Measurements from ENCODE around the gene SERPINB7. TPM values are rescaled to one million over a fixed set of nuclear protein-coding genes. Genes with fewer than 3 reads are reported as not detected.

SERPINB7 gene
- total and polyA plus RNA-seq, 10 of the 15 experiments (the other 5 are each of a cell fraction or from before 2014, with no cell fraction given) = not detected

- Histone ChIP-seq H3K27ac (ENCODE audit: control insufficient read depth, insufficient read depth) (no peak overlapping the region), H3K4me3 (no peak overlapping the region), H3K27me3 (replicated peaks in 1 of 2; ENCODE audit: control insufficient read depth in 2 of 2, insufficient read depth in 2 of 2, low read length in 1 of 2) (no peaks in the 10 kb centered on the region), H4K20me1 (ENCODE audit: control insufficient read depth, insufficient read depth) (no peaks in the 10 kb centered on the region), H3K9ac (ENCODE audit: control insufficient read depth, insufficient read depth, low read length) (no peak overlapping the region), H3K36me3 (ENCODE audit: control insufficient read depth in 2 of 2, insufficient read depth in 2 of 2, low read length in 1 of 2) (no peaks in the 10 kb centered on the region), H3K4me1 (ENCODE audit: control insufficient read depth, insufficient read depth, low read length) (peaks cover 14% of the 10 kb centered on the region; the same call in 1 of the 2 replicates), H3K9me3 (replicated peaks; ENCODE audit: control insufficient read depth, insufficient read depth, low read length) (no peaks in the 10 kb centered on the region), H2AFZ (ENCODE audit: control insufficient read depth, low read depth, low read length) (no peak overlapping the region), H3K79me2 (ENCODE audit: control insufficient read depth, insufficient read depth, low read length) (no peaks in the 10 kb centered on the region), H3K4me2 (ENCODE audit: control insufficient read depth, insufficient read depth) (no peak overlapping the region)
- ChIA-PET POLR2A (no interaction called here), CTCF (interaction anchor here (0.6 to 1.7 kb wide), 5 partner anchors 11 to 134 kb away, joined by 3 to 9 read pairs (median 4); no protein-coding TSS in a partner anchor), RAD21 (ENCODE audit: unreplicated experiment) (interaction anchor here (0.7 to 1.7 kb wide), 3 partner anchors 14 to 312 kb away, joined by 3 read pairs; no protein-coding TSS in a partner anchor), SMC1A (ENCODE audit: uncharacterized antibody, unreplicated experiment) (no interaction called here)
- FAIRE-seq = no peak
- no peak for ATAC-seq
- TF ChIP-seq MTA3 (IDR thresholded peaks at IDR 0.05; ENCODE audit: borderline replicate concordance, low read length) (no peak), PAX5 (IDR thresholded peaks at IDR 0.05; ENCODE audit: borderline replicate concordance, low read depth, low read length) (no peak), ZNF592 (IDR thresholded peaks at IDR 0.05) (no peak), ATF7 (IDR thresholded peaks at IDR 0.05; ENCODE audit: low read depth) (no peak), HDGF (IDR thresholded peaks at IDR 0.05) (no peak), ATF2 (IDR thresholded peaks at IDR 0.05; ENCODE audit: low read length) (no peak), TCF12 (IDR thresholded peaks at IDR 0.05; ENCODE audit: low read depth, low read length) (no peak), SKIL (IDR thresholded peaks at IDR 0.05; ENCODE audit: low read depth, poor library complexity, severe bottlenecking) (no peak), CTCF (IDR thresholded peaks at IDR 0.05 in 2 of 3, conservative IDR thresholded peaks at IDR 0.05 in 1 of 3; ENCODE audit: control insufficient read depth in 2 of 3, extremely low read depth in 1 of 3, insufficient read depth in 1 of 3, low read depth in 3 of 3, low read length in 3 of 3) (no peak), EGR1 (IDR thresholded peaks at IDR 0.05; ENCODE audit: borderline replicate concordance in 1 of 2, low read depth in 2 of 2, low read length in 2 of 2) (no peak), SP1 (IDR thresholded peaks at IDR 0.05; ENCODE audit: low read depth, low read length) (no peak)
- DNase-seq (ENCODE audit: low read depth, low spot score) = no peak
- no TSS peak for BruUV-seq (replicated peaks)
- intact Hi-C loops (cut with micrococcal nuclease; ENCODE audit: unreplicated experiment) (no loop called here), in situ Hi-C loops (cut with MboI) (no loop called here)
These were observed 54.7 kb downstream of the SERPINB7 start for GRCh38 chr18:63829886-63830285.
